ENCODE measurements around the gene RHNO1. TPM values are rescaled to one million over a fixed set of nuclear protein-coding genes. Genes with fewer than 3 reads are reported as not detected.
A peak's percentile ranks its signal among the peaks of the same experiment; 100 is the strongest.

Gene RHNO1
- total RNA-seq, 1 donor from 2014 or later: 2.9 TPM

- Histone ChIP-seq H3K27ac (peak within 1 kb of the TSS; percentile 94 to 97), H3K4me1 (peaks cover 0 to 26% of the 10 kb centered on the region in 2 donors), H3K27me3 (no peaks in the 10 kb centered on the region), H3K9me3 (no peaks in the 10 kb centered on the region), H3K4me3 (peak within 1 kb of the TSS; percentile 62 to 93), H3K36me3 (no peaks in the 10 kb centered on the region)
- no peak for TF ChIP-seq CTCF (IDR thresholded peaks at IDR 0.05)
- peak; percentile 96 to 99 for DNase-seq (ENCODE audit: low spot score in 2 of 2)
- intact Hi-C loops (cut with DNase I): loop anchor here (1.0 to 10.0 kb wide), 5 partner anchors 13 to 1384 kb away; partner anchors contain the start of genes CCND2, FOXM1, ITFG2 and RHNO1
Measured at GRCh38 chr12:2890388-2891239, 13.6 kb downstream of the RHNO1 start, which contains the start of gene TULP3. TULP3 (plus strand) TSS chr12:2890891; CDS start chr12:2890948, 57 bp downstream.

GRCh38 chr12:2891240-2892053 is 14.4 kb downstream of the RHNO1 start:
- DNase-seq (ENCODE audit: low spot score in 2 of 2): peak in 1 of 2 donors; percentile 79
- Histone ChIP-seq H3K4me3 (peak overlapping the region; percentile 62 to 93), H3K9me3 (no peaks in the 10 kb centered on the region), H3K4me1 (peaks cover 0 to 31% of the 10 kb centered on the region in 2 donors), H3K27ac (peak overlapping the region; percentile 94 to 97), H3K36me3 (no peaks in the 10 kb centered on the region), H3K27me3 (no peaks in the 10 kb centered on the region)
- intact Hi-C loops (cut with DNase I): loop anchor here (2.0 to 10.0 kb wide), 3 partner anchors 79 to 1383 kb away; partner anchors contain the start of genes CCND2 and ITFG2
- no peak for TF ChIP-seq CTCF (IDR thresholded peaks at IDR 0.05)

- no peak for TF ChIP-seq CTCF (IDR thresholded peaks at IDR 0.05)
- no peaks in the 10 kb centered on the region for H3K36me3 ChIP-seq
- intact Hi-C loops (cut with DNase I): loop anchor here (10.0 kb wide), 2 partner anchors 363 to 1383 kb away; partner anchors contain the start of gene CCND2
- H3K4me1 ChIP-seq: peaks cover 0 to 32% of the 10 kb centered on the region in 2 donors
- peak overlapping the region; percentile 31 to 46 for H3K27ac ChIP-seq
- H3K9me3 ChIP-seq: no peaks in the 10 kb centered on the region
- no peak for DNase-seq (ENCODE audit: low spot score in 2 of 2)
- no peaks in the 10 kb centered on the region for H3K27me3 ChIP-seq
- H3K4me3 ChIP-seq: peak overlapping the region; percentile 62 to 93
Measured at GRCh38 chr12:2892246-2892645, 15.2 kb downstream of the RHNO1 start.

- no peaks in the 10 kb centered on the region for H3K36me3 ChIP-seq
- no peaks in the 10 kb centered on the region for H3K9me3 ChIP-seq
- intact Hi-C loops (cut with DNase I): loop anchor here (10.0 kb wide), 2 partner anchors 362 to 1382 kb away; partner anchors contain the start of gene CCND2
- no peak for TF ChIP-seq CTCF (IDR thresholded peaks at IDR 0.05)
- peaks cover 0 to 32% of the 10 kb centered on the region in 2 donors for H3K4me1 ChIP-seq
- H3K27me3 ChIP-seq: no peaks in the 10 kb centered on the region
- peak overlapping the region in 1 of 2 donors; percentile 93 for H3K4me3 ChIP-seq
- DNase-seq (ENCODE audit: low spot score in 2 of 2): peak in 1 of 2 donors; percentile 76
- H3K27ac ChIP-seq: peak overlapping the region; percentile 31 to 46
Measured at GRCh38 chr12:2893007-2893406, 16.0 kb downstream of the RHNO1 start.

GRCh38 chr12:2895051-2895451 is 18.0 kb downstream of the RHNO1 start:
- H3K27ac ChIP-seq: no peak overlapping the region
- peaks cover 0 to 30% of the 10 kb centered on the region in 2 donors for H3K4me1 ChIP-seq
- no peak overlapping the region for H3K4me3 ChIP-seq
- TF ChIP-seq CTCF (IDR thresholded peaks at IDR 0.05): no peak
- H3K36me3 ChIP-seq: no peaks in the 10 kb centered on the region
- intact Hi-C loops (cut with DNase I): loop anchor here (10.0 kb wide), 2 partner anchors 360 to 1380 kb away; partner anchors contain the start of gene CCND2
- no peaks in the 10 kb centered on the region for H3K27me3 ChIP-seq
- no peaks in the 10 kb centered on the region for H3K9me3 ChIP-seq
- DNase-seq (ENCODE audit: low spot score in 2 of 2): no peak
